K562 (cell line): ENCODE data around the gene ACTR1B. TPM values are rescaled to one million over a fixed set of nuclear protein-coding genes. Genes with fewer than 3 reads are reported as not detected.
"Not testable (repeated sequence)": the region's sequence is repeated elsewhere in the genome, so short reads cannot be mapped to it uniquely, and the experiment has no call there.

ENCODE experiments used
- ATAC-seq: fragments of 200-7000 bp; cut with Tn5 transposase; 3 replicates; pipeline ENCODE4 v1.9.1; 2020; ENCODE audit warnings: moderate library complexity
- BruUV-seq: library from RNA; stranded (reverse); fragments of 400-500 nt; replicated peaks from 2 replicates; lab custom pipeline; 2021; lab: Mats Ljungman, UMichigan
- CTCF ChIA-PET: fragments of 300-600 bp; formaldehyde crosslinking; extraction: SDS; loops from one replicate; lab custom pipeline; 2021; ENCODE audit warnings: low intra/inter-chr PET ratio; lab: Yijun Ruan, JAX
- POLR2A ChIA-PET: fragments of 300-600, 350-650 bp; sonication (Branson Sonifier 250); formaldehyde crosslinking; extraction: SDS; loops from one replicate; lab custom pipeline; 2021; ENCODE audit warnings: antibody characterized with exemption, inconsistent platforms; lab: Yijun Ruan, JAX
- DNase-seq, 4 experiments: peaks; one replicate each; pipeline versions ENCODE4 v3.0.0 to v3.0.0-alpha.2; 2011 to 2018; ENCODE audit warnings: low spot score in 3 of 4, mixed read lengths in 3 of 4; ENCODE audit errors: extremely low read depth in 1 of 4
- FAIRE-seq: peaks from 2 replicates; lab custom pipeline; 2011; peaks lifted over from hg19 to GRCh38; lab: Jason Lieb, UNC
- H2AFZ ChIP-seq: 2 replicates; pipeline ENCODE4 v1.6.0; 2011; ENCODE audit warnings: low read depth, low read length, control low read depth, inconsistent platforms
- H3K27ac ChIP-seq: fragments of 200-600 bp; 3 replicates; pipeline ENCODE4 v1.8.0; 2011; ENCODE audit warnings: low read depth, mild to moderate bottlenecking, control low read depth, inconsistent platforms, low read length, moderate library complexity, mixed read lengths; ENCODE audit errors: extremely low read depth
- H3K27me3 ChIP-seq, 2 experiments: fragments of 300-600 bp in 1 of 2; 2 replicates in 1 of 2; 3 replicates in 1 of 2; pipeline versions ENCODE4 v1.6.0 to v1.8.0; 2011; ENCODE audit warnings: inconsistent platforms in 2 of 2, low read length in 2 of 2, mild to moderate bottlenecking in 1 of 2, mixed read lengths in 1 of 2, moderate library complexity in 1 of 2; ENCODE audit not compliant: control insufficient read depth in 2 of 2, insufficient read depth in 2 of 2
- H3K36me3 ChIP-seq: fragments of 300-600 bp; 3 replicates; pipeline ENCODE4 v1.8.0; 2011; ENCODE audit warnings: mild to moderate bottlenecking, low read length, inconsistent platforms; ENCODE audit not compliant: control insufficient read depth, insufficient read depth
- H3K4me1 ChIP-seq, 2 experiments: fragments of 200-600 bp in 1 of 2; replicated peaks in 1 of 2; 2 replicates in 1 of 2; 3 replicates in 1 of 2; pipeline versions ENCODE4 v1.5.1 to v1.8.0; 2011; ENCODE audit warnings: inconsistent platforms in 2 of 2, low read length in 2 of 2, mild to moderate bottlenecking in 1 of 2, mixed read lengths in 1 of 2, moderate library complexity in 1 of 2; ENCODE audit not compliant: control insufficient read depth in 2 of 2, insufficient read depth in 2 of 2
- H3K4me2 ChIP-seq: 2 replicates; pipeline ENCODE4 v1.6.1; 2011; ENCODE audit warnings: low read length, control low read depth, inconsistent platforms, mixed read lengths; ENCODE audit not compliant: insufficient read depth
- H3K4me3 ChIP-seq: fragments of 200-600 bp; sonication (generic), shearing (Covaris generic); 2 replicates; pipeline ENCODE4 v1.5.1; 2016; ENCODE audit warnings: control low read depth, inconsistent platforms
- H3K79me2 ChIP-seq: fragments of 200-600 bp; 3 replicates; pipeline ENCODE4 v1.8.0; 2011; ENCODE audit warnings: low read length, inconsistent platforms; ENCODE audit not compliant: control insufficient read depth, insufficient read depth
- H3K9ac ChIP-seq, 2 experiments: 2 replicates each; pipeline versions ENCODE4 v1.6.0 to v1.6.1; 2011; ENCODE audit warnings: low read depth in 2 of 2, low read length in 2 of 2, control low read depth in 1 of 2, inconsistent platforms in 1 of 2, mild to moderate bottlenecking in 1 of 2, mixed read lengths in 1 of 2; ENCODE audit not compliant: insufficient read depth in 1 of 2
- H3K9me1 ChIP-seq: one replicate; pipeline ENCODE4 v1.6.0; 2011; ENCODE audit warnings: inconsistent platforms, mild to moderate bottlenecking, low read length, moderate library complexity; ENCODE audit not compliant: control insufficient read depth, insufficient read depth
- H3K9me3 ChIP-seq: replicated peaks from 2 replicates; pipeline ENCODE4 v1.5.1; 2011; ENCODE audit warnings: low read depth, low read length, inconsistent platforms; ENCODE audit not compliant: control insufficient read depth, insufficient read depth
- H4K20me1 ChIP-seq: replicated peaks from 2 replicates; pipeline ENCODE4 v1.6.1; 2011; ENCODE audit warnings: low read length, inconsistent platforms, mixed read lengths; ENCODE audit not compliant: control insufficient read depth, insufficient read depth
- PPARD ChIP-seq: fragments of 250-450 bp; sonication (Bioruptor Pico); IDR thresholded peaks from 2 replicates; pipeline ENCODE4 v1.8.0; 2022; ENCODE audit warnings: inconsistent platforms, mild to moderate bottlenecking, moderate library complexity
- TEAD1 ChIP-seq, 2 experiments: fragments of 450-650 bp in 1 of 2; sonication (generic) in 1 of 2; formaldehyde crosslinking; IDR thresholded peaks; 2 replicates each; pipeline versions ENCODE4 v1.4.0 to v1.8.0; 2020 to 2022; ENCODE audit warnings: mild to moderate bottlenecking in 2 of 2, missing genetic modification reagents in 1 of 2
- WGBS: fragments of 100-300 bp; shearing (Covaris generic); methylation state at CpG from one replicate; pipeline ENCODE4 v1.1.6; 2016; ENCODE audit warnings: low coverage, mixed read lengths; ENCODE audit not compliant: insufficient coverage; ENCODE audit errors: missing lambda C conversion rate; 5-methylcytosine and 5-hydroxymethylcytosine counted together
- in situ Hi-C: fragments of 300-500 bp; cut with MboI; formaldehyde crosslinking; loops from 4 replicates; pipeline ENCODE4 v1.15.0; 2018; ENCODE audit warnings: inconsistent platforms, mixed read lengths
- intact Hi-C: fragments of 100-400 bp; cut with micrococcal nuclease; formaldehyde crosslinking; loops from 2 replicates; pipeline ENCODE4 v1.14.2; 2022
- polyA plus RNA-seq, 8 experiments: library from polyadenylated mRNA; depleted of rRNA in 4 of 8; stranded (reverse) in 5 of 8; unstranded in 3 of 8; fragments of >200 nt; fragmentation: Nextera tagmentation in 2 of 8; fragmentation: Illumina TruSeq in 1 of 8; extraction: Ambion mirVana in 2 of 8; extraction: Trizol in 1 of 8; gene quantifications; 2 replicates each; pipeline versions ENCODE4 v1.2.1 to v1.2.3, GENCODE V29; 2011 to 2014; ENCODE audit warnings: inconsistent platforms in 1 of 8, missing spikeins in 1 of 8
- total RNA-seq, 7 experiments: library from RNA; depleted of rRNA in 6 of 7; stranded (reverse); fragments of >200 nt in 6 of 7; fragmentation: Illumina TruSeq in 2 of 7; extraction: Trizol in 2 of 7; gene quantifications; 2 replicates each; pipeline versions ENCODE4 v1.2.1 to v1.2.3, GENCODE V29; 2011 to 2021; ENCODE audit warnings: low replicate concordance in 1 of 7
- TF ChIP-seq, protein P1 (sequence below), 2 experiments: fragments of 450-650 bp in 1 of 2; sonication (generic) in 1 of 2; formaldehyde crosslinking in 1 of 2; IDR thresholded peaks in 1 of 2; conservative IDR thresholded peaks in 1 of 2; 2 replicates each; pipeline versions ENCODE4 v1.6.1 to v1.8.1; 2016 to 2023; ENCODE audit warnings: mild to moderate bottlenecking in 2 of 2, moderate library complexity in 2 of 2, inconsistent platforms in 1 of 2, missing genetic modification reagents in 1 of 2

The ACTR1B gene
- total and polyA plus RNA-seq, 9 of the 15 experiments (the other 6 are each of a cell fraction or from before 2014, with no cell fraction given): 0.49 to 42.3 (median 22.5) TPM

DNA sequence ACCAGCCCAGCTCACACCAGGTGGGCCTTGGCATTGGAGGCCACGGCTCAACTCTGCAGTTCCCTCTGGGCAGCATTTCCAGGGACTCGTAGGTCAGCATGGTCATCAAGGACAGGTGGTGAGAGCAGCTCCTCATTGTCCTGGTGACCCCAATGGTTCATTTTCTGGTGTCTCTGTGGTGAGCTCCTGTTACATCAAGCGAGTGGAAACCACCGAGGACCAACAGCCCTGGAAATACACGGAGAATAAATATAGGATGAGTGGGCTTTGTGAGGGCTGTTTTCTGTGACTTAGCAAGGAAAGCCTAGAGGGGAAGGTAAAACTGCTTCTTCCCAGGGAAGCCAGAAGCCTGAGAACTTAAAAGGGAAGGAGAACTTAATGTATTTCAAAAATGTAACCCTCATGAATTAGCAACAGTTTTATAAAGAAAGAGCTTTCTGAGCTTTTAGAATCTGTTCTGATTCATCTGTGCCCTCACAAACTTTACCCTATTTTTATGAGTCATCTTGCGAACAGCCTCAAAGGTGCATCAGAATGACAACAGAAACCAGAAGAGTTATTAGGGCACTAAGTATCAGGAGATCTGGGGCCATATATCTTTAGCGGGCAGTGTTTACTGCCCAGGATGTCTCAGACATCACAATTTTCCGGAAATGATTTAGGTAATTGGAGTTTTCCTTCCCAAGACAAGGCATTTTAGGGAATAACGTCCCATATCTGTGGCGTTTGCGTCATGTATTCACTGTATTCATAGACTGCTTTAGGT, 24.4 kb upstream of the ACTR1B start:
- CTCF ChIA-PET: no interaction called here
- TF ChIP-seq, protein P1, sequence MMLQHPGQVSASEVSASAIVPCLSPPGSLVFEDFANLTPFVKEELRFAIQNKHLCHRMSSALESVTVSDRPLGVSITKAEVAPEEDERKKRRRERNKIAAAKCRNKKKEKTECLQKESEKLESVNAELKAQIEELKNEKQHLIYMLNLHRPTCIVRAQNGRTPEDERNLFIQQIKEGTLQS (IDR thresholded peaks at IDR 0.05): peak; percentile 22; the same call in 1 of the 2 replicates
- TF ChIP-seq, protein P1 (CRISPR knock-in tag; conservative IDR thresholded peaks at IDR 0.05): no peak
- TF ChIP-seq TEAD1 (CRISPR knock-in tag; IDR thresholded peaks at IDR 0.05) (no peak), PPARD (CRISPR knock-in tag) (no peak)
- TF ChIP-seq, all 486 proteins: peak for 1
- Histone ChIP-seq H4K20me1 (no peaks in the 10 kb centered on the region), H3K27ac (no peak overlapping the region), H3K4me1 (peaks cover 0 to 3% of the 10 kb centered on the region in 2 experiments; a peak in 1 of 5 replicates), H3K36me3 (no peaks in the 10 kb centered on the region), H3K4me2 (no peak overlapping the region), H3K79me2 (no peaks in the 10 kb centered on the region), H3K9ac (no peak overlapping the region), H3K27me3 (no peaks in the 10 kb centered on the region), H3K9me3 (no peaks in the 10 kb centered on the region), H2AFZ (peak overlapping the region; percentile 43; the same call in 1 of the 2 replicates), H3K9me1 (no peaks in the 10 kb centered on the region), H3K4me3 (no peak overlapping the region)
- ATAC-seq: no peak
- POLR2A ChIA-PET: no interaction called here
- intact Hi-C loops (no loop called here), in situ Hi-C loops (no loop called here)
- DNase-seq: no peak
- BruUV-seq: no TSS peak
- no peak for FAIRE-seq
- 28% methylated on average over 11 of the region's 11 CpGs for WGBS

DNA sequence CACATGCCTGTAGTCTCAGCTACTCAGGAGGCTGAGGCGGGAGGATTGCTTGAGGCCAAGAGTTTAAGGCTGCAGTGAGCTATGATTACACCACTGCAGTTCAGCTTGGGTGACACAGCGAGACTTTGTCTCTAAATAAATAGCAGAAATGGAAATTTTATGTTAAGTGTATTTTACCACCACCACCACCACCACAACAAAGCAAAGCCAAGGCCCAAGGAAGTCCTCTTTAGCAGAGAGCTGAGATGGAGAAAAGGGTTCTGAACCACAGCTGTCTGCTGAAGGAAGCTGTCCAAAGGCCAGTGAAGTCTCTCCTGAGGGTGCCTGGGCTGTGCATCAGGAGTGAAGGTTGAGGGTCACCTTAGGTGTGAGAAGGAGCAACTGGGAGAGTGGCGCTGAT, 23.4 kb upstream of the ACTR1B start:
- 50% methylated on average over 2 of the region's 3 CpGs for WGBS
- POLR2A ChIA-PET: interaction anchor here (0.7 to 1.0 kb wide), 3 partner anchors 24 to 328 kb away, joined by 3 read pairs; partner anchors contain the start of gene COX5B
- BruUV-seq, H3K36me3 ChIP-seq, H3K27me3 ChIP-seq, CTCF ChIA-PET, H3K27ac ChIP-seq, DNase-seq, intact Hi-C loops, FAIRE-seq, H3K9ac ChIP-seq, in situ Hi-C loops, H2AFZ ChIP-seq, H3K4me3 ChIP-seq, ATAC-seq, H3K9me3 ChIP-seq, H3K79me2 ChIP-seq, H4K20me1 ChIP-seq, H3K4me2 ChIP-seq, H3K9me1 ChIP-seq, H3K4me1 ChIP-seq: not testable (repeated sequence)
